ENCODE data around the gene SCNN1A.

GRCh38 chr12:6394398-6394797 lies 19.0 kb upstream of the SCNN1A start:
- TF ChIP-seq CTCF (conservative IDR thresholded peaks at IDR 0.05 in 1 of 2, IDR thresholded peaks at IDR 0.05 in 1 of 2; ENCODE audit: low read depth in 1 of 2, low read length in 2 of 2), result no peak
- no peak for TF ChIP-seq EZH2 (IDR thresholded peaks at IDR 0.05; ENCODE audit: low read length, missing control alignments)
